ENCODE measurements around the gene HYAL1. TPM values are rescaled to one million over a fixed set of nuclear protein-coding genes. Genes with fewer than 3 reads are reported as not detected.

HYAL1 gene
- total RNA-seq, 1 donor from 2014 or later, result 2.9 TPM

DNA sequence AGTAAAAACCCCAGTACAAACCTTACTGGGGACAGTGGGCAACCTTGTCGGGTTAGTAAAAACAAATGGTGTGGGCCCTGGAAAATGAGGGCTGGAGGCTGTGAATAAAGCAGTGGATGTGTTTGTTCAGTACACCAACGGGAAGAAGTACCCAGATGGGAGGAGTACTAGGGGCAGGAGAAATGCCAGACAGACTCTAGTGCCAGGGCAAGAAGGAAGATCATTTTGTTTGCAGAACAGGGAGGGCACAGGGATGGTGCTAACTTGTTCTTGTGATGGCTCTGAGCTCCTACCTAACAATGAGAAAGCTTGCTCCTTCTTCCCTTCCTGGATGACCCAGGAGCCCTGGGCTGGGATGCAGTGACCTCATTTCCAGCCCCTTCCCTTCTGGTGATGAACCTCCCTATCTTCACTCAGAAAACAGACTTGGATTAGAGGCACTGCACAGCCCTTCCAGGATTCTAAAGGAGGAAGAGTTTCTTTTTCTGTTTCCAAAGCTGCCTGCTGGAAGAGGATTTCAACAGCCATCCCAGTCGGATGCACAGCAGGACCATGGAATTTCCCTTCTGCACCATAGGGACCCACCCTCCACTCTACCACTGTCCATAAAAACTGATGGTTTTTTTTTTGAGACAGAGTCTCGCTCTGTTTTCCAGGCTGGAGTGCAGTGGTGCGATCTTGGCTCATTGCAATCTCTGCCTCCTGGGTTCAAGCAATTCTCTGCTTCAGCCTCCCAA is 31.1 kb upstream of the HYAL1 start:
- peak; percentile 63 for DNase-seq (ENCODE audit: low spot score)

DNA sequence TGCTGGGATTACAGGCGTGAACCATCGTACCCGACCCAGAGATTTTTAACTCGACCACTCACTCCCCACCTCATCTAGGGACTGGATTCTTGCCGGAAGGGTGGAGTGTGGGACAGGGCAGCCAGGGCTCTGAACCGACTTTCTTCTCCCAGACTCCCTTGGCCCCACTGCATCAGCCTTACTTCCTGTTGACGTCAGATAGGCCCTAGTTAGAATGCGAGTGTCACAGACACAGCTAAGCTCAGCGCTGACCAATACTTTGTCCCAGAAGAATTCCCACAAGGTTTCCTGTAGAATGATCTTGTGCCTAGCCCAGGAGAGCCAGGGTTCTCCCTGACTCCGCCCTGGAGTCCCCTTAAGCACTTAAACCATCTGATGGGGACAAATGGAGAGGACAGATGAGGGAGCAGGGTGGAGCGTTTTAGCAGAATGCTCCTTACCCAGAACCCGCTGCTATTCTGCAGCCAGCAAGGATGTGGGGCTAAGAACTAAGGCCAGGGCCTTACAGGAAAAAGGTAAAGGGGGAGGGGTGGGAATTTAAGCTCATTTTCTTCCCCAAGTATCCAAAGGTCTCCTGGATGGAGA is 30.5 kb upstream of the HYAL1 start:
- DNase-seq (ENCODE audit: low spot score), result peak; percentile 50

- DNase-seq (ENCODE audit: low spot score), result no peak
Observed at GRCh38 chr3:50331364-50331907, 28.1 kb upstream of the HYAL1 start.

- no peak for DNase-seq (ENCODE audit: low spot score)
Observed at GRCh38 chr3:50330330-50330729, 27.0 kb upstream of the HYAL1 start.

DNA sequence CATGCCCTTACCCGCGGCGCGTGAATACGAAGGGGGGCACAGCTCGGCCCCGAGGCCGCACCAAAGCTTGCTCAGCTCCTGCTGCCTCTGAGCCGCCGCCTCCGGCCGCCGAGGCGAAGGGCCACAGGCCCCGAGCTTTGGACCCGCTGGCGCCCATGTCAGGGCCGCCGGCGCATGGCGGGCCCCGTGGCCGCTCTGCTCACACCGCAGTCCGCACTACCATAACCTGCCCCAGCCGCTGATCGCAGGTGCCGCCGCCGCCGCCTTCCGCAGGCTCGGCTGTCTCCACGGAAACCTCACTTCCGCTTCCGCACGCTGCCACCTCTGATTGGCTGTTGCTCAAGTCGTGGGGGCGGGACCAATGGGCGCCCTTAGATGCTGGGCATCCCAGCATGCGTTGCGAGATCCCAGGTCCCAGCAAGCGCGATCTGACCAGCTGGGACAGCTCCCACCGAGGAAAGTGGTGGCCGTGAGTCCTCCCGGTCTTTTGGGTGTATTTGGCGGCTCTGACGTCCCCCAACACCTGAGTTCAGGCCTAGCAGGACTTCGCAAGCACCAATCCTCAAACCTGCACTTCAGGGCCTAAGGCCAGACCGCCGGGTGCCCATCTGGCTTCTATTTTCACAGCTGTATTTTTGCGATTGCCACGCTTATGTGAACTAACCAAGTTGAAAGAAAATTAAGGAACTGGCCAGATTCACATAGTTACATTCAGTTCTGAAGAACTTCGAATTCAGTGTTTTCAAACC is 24.7 kb upstream of the HYAL1 start, which contains the start of gene TUSC2:
TSS of gene TUSC2 (minus strand) at position 281 of the 749 bp plus-strand sequence. CDS start at position 157, 124 bp downstream.
- peak; percentile 99 for DNase-seq (ENCODE audit: low spot score)

- DNase-seq (ENCODE audit: low spot score), result no peak
Observed at GRCh38 chr3:50327129-50327528, 23.8 kb upstream of the HYAL1 start.

DNA sequence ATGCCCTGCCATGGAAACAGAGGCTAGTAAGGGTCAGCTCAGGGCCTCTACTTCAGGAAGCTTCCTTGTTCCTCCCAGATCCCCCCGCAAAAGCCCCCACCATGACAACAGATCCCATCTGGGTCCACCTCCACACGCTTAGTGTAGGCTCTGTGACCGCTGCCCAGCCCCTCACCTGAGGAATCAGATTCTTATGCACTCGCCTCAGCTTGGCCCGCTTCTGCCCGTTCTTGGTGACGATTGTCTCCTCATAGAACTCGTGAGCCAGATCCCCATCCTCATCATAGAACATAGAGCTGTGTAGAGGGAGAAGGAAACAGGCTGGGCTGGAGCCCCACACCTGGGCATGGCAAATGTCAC is 22.8 kb upstream of the HYAL1 start:
- DNase-seq (ENCODE audit: low spot score), result no peak

- no peak for DNase-seq (ENCODE audit: low spot score)
Observed at GRCh38 chr3:50325497-50326181, 22.3 kb upstream of the HYAL1 start.

DNA sequence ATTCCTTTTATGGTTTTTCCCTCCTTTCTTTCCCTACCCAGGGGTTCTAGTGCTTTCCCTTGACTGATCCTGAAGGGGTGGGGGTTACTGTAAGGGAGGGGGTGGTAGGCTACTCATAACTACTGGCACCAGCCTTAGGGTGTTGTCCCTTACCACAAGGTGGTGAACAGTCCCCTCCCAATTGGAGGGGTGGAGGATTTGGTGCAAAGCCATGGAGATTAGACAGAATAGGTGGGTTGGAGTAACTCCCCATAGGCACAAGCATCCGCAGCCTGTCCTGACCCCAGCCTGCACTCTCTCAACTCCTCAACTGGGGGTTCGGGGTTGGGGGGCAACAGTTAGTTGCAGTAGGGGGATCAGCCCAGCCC is 21.7 kb upstream of the HYAL1 start:
- DNase-seq (ENCODE audit: low spot score), result no peak

- peak; percentile 65 for DNase-seq (ENCODE audit: low spot score)
Observed at GRCh38 chr3:50324351-50325112, 21.2 kb upstream of the HYAL1 start.

GRCh38 chr3:50323614-50324199 is 20.3 kb upstream of the HYAL1 start:
- no peak for DNase-seq (ENCODE audit: low spot score)

GRCh38 chr3:50323092-50323600 is 19.8 kb upstream of the HYAL1 start:
- DNase-seq (ENCODE audit: low spot score), result no peak

DNA sequence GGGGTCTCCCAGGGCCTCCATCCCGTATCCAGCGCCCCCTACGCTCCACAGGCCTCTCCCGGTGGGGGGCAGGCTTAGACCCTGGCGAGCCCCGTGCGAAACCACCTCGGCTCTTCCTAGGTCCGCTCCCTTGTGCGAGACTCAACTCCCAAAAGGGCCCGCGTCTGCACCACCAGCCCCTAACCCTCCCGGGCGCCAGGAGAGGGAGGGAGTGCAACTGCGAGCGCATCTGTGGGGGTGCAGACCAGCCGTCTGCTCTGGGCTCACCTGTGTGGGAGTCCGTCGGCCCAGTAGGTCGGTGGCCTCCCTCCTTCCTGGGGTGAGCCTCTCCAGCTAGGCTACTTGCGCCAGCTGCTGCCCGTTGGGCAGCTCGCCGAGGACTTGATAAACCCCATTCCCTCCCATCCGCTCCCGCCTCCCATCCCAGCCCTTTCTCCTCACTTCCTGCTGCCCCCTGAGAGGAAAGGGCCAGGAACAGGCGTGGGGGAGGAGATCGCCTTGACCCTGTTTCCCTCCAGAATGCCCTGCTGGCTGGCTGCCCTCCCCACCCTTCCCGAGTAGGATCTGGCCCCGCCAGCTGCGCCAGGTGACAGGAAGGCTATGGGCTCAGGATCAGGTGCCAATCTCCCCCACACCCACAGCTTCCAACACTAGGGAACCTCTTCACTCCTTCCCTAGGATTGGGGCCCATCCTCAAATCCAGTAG is 19.2 kb upstream of the HYAL1 start, which contains the start of gene HYAL2:
TSS of gene HYAL2 (minus strand) at position 360 of the 706 bp plus-strand sequence. CDS start 2,256 bp downstream, outside the sequence.
- DNase-seq (ENCODE audit: low spot score), result no peak

DNA sequence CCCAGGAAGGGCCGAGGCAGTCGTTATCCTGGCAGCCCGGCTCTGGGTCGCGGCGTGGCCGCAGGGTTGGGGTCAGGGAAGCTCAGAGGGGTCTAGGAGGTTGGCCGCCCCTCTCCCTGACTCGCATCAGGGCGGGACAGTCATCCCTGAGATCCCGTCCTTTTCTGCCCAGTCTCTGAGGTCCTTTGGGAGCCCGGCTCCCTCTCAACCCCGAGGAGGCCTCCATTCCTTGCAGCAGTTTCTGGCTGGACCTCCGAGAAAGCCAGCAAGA is 18.7 kb upstream of the HYAL1 start:
- DNase-seq (ENCODE audit: low spot score), result no peak

- peak; percentile 95 for DNase-seq (ENCODE audit: low spot score)
Observed at GRCh38 chr3:50321336-50322114, 18.2 kb upstream of the HYAL1 start.

GRCh38 chr3:50320853-50321335 is 17.5 kb upstream of the HYAL1 start:
- DNase-seq (ENCODE audit: low spot score), result peak; percentile 86

DNA sequence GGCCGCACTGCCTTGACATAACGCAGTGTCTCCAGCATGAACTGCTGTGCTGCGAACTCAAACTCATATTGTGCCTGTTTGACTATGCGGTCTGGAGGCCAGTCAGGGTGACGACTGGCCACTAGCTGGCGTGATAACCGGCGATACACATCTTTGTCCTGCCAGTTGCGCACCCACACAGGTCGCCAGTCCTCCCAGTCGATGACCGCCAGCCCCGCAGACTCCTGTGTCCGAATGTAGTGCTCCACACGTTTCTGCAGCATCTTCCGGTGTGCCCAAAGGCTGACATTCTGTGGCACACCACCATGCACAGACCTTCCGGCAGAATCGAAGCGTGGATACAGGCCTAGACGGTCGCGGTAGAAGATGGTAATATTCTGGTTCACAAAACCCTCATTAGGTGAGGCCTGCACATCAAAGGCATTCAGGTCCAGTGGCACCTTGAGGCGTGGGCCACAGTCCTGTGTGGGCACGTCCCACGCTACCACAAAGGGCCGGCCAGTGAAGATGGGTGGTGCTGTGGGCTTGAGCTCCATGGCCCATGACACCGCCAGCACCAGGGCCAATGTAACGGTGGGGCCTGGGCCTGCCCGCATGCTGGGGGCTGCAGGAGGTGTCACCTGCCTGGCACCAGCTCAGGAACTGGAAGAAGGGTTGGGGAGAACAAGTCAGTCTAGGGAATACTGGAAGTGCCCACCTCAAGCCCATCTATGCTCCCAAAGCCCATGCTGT is 16.7 kb upstream of the HYAL1 start:
- DNase-seq (ENCODE audit: low spot score), result no peak

DNA sequence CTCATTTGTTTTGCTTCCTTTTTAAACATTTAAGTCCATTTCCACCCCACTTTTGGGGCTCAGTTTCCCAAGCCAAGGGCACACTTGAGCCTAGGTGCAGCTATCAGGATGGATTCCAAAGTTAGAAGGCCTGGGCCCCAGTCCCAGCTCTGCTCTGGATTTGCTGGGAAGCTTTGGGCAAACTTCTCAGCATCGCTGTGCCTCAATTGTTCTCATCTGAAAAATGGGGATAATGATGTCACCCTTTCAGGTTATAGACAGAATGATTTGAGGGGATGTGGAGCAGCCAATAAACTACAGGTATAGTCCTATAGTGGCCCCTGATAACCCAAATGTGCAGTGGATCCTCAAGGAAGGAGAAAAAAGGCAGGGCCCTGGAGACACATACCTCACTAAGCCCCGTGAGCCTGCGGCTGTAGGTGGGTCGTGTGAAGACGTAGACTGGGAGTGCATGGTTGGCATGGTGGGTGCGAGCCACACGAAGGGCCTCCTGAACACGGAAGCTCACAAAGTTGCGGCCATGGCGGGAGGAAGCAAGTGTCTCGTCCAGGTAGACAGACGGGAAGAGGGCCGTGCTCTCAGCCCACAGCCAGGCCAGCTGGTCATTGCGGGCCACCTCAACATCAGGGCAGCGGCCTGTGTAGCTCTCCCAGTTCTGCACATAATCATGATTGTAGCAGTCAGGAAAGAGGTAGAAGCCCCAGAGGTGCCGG is 16.0 kb upstream of the HYAL1 start:
- no peak for DNase-seq (ENCODE audit: low spot score)

All from umbilical cord (tissue), 2 donors.